CD14-positive monocyte (primary cell): Measurements from ENCODE around the gene TLNRD1. TPM values are rescaled to one million over a fixed set of nuclear protein-coding genes. Genes with fewer than 3 reads are reported as not detected.
"Not testable (repeated sequence)": the region's sequence is repeated elsewhere in the genome, so short reads cannot be mapped to it uniquely, and the experiment has no call there.

ENCODE experiments used
- DNase-seq, 3 donors: peaks; one replicate each; pipeline ENCODE4 v3.0.0-alpha.2; 2011 to 2022
- H2AFZ ChIP-seq: 2 replicates; pipeline ENCODE4 v1.6.0; 2012; ENCODE audit warnings: mild to moderate bottlenecking, low read depth, low read length, inconsistent platforms; ENCODE audit not compliant: insufficient read depth, poor library complexity, severe bottlenecking
- H3K27ac ChIP-seq, 2 donors: 1 replicate in 1 of 2; 2 replicates in 1 of 2; pipeline ENCODE4 v1.5.1; 2012 to 2013; ENCODE audit warnings: low read length in 2 of 2, control low read depth in 1 of 2, inconsistent platforms in 1 of 2, low read depth in 1 of 2, mild to moderate bottlenecking in 1 of 2
- H3K27me3 ChIP-seq, 2 donors: one replicate each; pipeline versions ENCODE4 v1.6.0 to v1.6.1; 2011 to 2013; ENCODE audit warnings: low read length in 2 of 2; ENCODE audit not compliant: control insufficient read depth in 2 of 2, insufficient read depth in 2 of 2
- H3K36me3 ChIP-seq, 2 donors: replicated peaks in 1 of 2; 1 replicate in 1 of 2; 2 replicates in 1 of 2; pipeline versions ENCODE4 v1.5.1 to v1.6.1; 2012 to 2013; ENCODE audit warnings: low read length in 2 of 2, control low read depth in 1 of 2, inconsistent platforms in 1 of 2, mild to moderate bottlenecking in 1 of 2; ENCODE audit not compliant: insufficient read depth in 2 of 2, control insufficient read depth in 1 of 2
- H3K4me1 ChIP-seq, 2 donors: 1 replicate in 1 of 2; 2 replicates in 1 of 2; pipeline versions ENCODE4 v1.5.1 to v1.6.1; 2012 to 2013; ENCODE audit warnings: low read length in 2 of 2, control low read depth in 1 of 2, inconsistent platforms in 1 of 2, mild to moderate bottlenecking in 1 of 2, moderate library complexity in 1 of 2; ENCODE audit not compliant: insufficient read depth in 2 of 2, control insufficient read depth in 1 of 2
- H3K4me2 ChIP-seq: replicated peaks from 2 replicates; pipeline ENCODE3; 2012; ENCODE audit warnings: low read length, moderate library complexity, mild to moderate bottlenecking; ENCODE audit not compliant: poor library complexity, severe bottlenecking; ENCODE audit errors: extremely low read depth
- H3K4me3 ChIP-seq, 3 experiments: fragments of 200-600 bp in 1 of 3; sonication (generic) in 1 of 3; replicated peaks in 1 of 3; 1 replicate in 2 of 3; 2 replicates in 1 of 3; pipeline ENCODE4 v1.5.1; 2011 to 2013; ENCODE audit warnings: low read length in 3 of 3, mild to moderate bottlenecking in 3 of 3, control low read depth in 2 of 3, low read depth in 2 of 3, inconsistent platforms in 1 of 3, moderate library complexity in 1 of 3
- H3K79me2 ChIP-seq: 2 replicates; pipeline ENCODE4 v1.6.0; 2012; ENCODE audit warnings: mild to moderate bottlenecking, control low read depth, inconsistent platforms, low read length, moderate library complexity; ENCODE audit not compliant: insufficient read depth
- H3K9ac ChIP-seq: 2 replicates; pipeline ENCODE4 v1.6.0; 2017; ENCODE audit warnings: low read length, mild to moderate bottlenecking; ENCODE audit not compliant: insufficient read depth, poor library complexity, severe bottlenecking
- H3K9me3 ChIP-seq, 2 donors: replicated peaks in 1 of 2; 1 replicate in 1 of 2; 2 replicates in 1 of 2; pipeline versions ENCODE4 v1.5.1 to v1.6.1; 2012 to 2013; ENCODE audit warnings: low read length in 2 of 2, control low read depth in 1 of 2; ENCODE audit not compliant: control insufficient read depth in 1 of 2, insufficient read depth in 1 of 2
- H4K20me1 ChIP-seq: 2 replicates; pipeline ENCODE4 v1.6.0; 2012; ENCODE audit warnings: mild to moderate bottlenecking, low read length, control low read depth, moderate library complexity; ENCODE audit not compliant: insufficient read depth
- H3K27ac Mint-ChIP-seq, 7 donors: one replicate each; pipeline ENCODE4 v1.8.0; 2020; ENCODE audit warnings: mild to moderate bottlenecking in 7 of 7, mixed read lengths in 7 of 7, moderate library complexity in 6 of 7, inconsistent platforms in 2 of 7
- H3K27me3 Mint-ChIP-seq, 3 donors: one replicate each; pipeline ENCODE4 v1.8.0; 2021 to 2022; ENCODE audit warnings: low read depth in 3 of 3, mild to moderate bottlenecking in 3 of 3, mixed read lengths in 3 of 3, moderate library complexity in 3 of 3, inconsistent platforms in 1 of 3
- H3K36me3 Mint-ChIP-seq, 2 donors: one replicate each; pipeline ENCODE4 v1.8.0; 2020; ENCODE audit warnings: mixed read lengths in 2 of 2, inconsistent platforms in 1 of 2, mild to moderate bottlenecking in 1 of 2
- H3K4me1 Mint-ChIP-seq: one replicate; pipeline ENCODE4 v1.8.0; 2020; ENCODE audit warnings: mild to moderate bottlenecking, mixed read lengths
- H3K4me3 Mint-ChIP-seq, 2 donors: one replicate each; pipeline ENCODE4 v1.8.0; 2020; ENCODE audit warnings: mild to moderate bottlenecking in 2 of 2, mixed read lengths in 2 of 2, moderate library complexity in 1 of 2
- H3K9me3 Mint-ChIP-seq, 7 donors: one replicate each; pipeline ENCODE4 v1.8.0; 2020 to 2022; ENCODE audit warnings: mixed read lengths in 7 of 7, mild to moderate bottlenecking in 6 of 7, moderate library complexity in 6 of 7, inconsistent platforms in 2 of 7
- WGBS: methylation state at CpG from one replicate; pipeline ENCODE4 v1.1.5; 2013; ENCODE audit warnings: missing lambda C conversion rate; ENCODE audit not compliant: insufficient coverage; 5-methylcytosine and 5-hydroxymethylcytosine counted together
- intact Hi-C, 2 donors: fragments of 100-400 bp; cut with micrococcal nuclease; formaldehyde crosslinking; loops; one replicate each; pipeline versions ENCODE4 v1.15.0 to v1.15.1; 2023
- polyA plus RNA-seq, 3 donors: library from polyadenylated mRNA; depleted of rRNA in 1 of 3; unstranded in 2 of 3; stranded (reverse) in 1 of 3; fragments of 300-500 nt in 2 of 3; fragments of >200 nt in 1 of 3; fragmentation: Illumina TruSeq in 2 of 3; gene quantifications; 1 replicate in 2 of 3; 2 replicates in 1 of 3; pipeline ENCODE4 v1.2.3, GENCODE V29; 2012 to 2021
- TF ChIP-seq, protein P1 (sequence below): fragments of 200-600 bp; IDR thresholded peaks from one replicate; pipeline ENCODE4 v1.8.0; 2022; ENCODE audit warnings: antibody characterized with exemption, mild to moderate bottlenecking

TLNRD1 gene
- polyA plus RNA-seq, 3 donors, result 2.6 to 12.6 (median 3.4) TPM

DNA sequence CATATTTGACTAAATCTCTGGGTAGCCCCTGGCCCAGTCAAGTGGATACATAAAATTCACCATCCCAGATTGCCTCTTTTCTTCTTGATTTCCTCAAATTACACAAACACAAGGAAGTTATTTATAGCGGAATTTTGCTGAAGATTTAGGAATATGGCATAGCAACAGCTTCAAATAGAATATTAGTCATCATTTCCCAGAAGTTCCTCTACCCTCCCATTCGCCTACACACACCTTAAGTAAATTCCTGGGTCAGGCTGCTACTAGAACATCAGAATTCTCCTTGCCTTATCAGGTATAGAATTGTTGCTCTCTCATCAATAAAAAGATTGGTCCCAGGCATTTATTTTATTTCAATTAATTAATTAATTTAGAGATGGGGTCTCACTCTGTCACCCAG is 42.7 kb upstream of the TLNRD1 start:
- H3K27ac ChIP-seq, result no peak overlapping the region
- no peak for DNase-seq
- no peak overlapping the region for H3K4me3 Mint-ChIP-seq
- no peak overlapping the region for H3K9ac ChIP-seq
- peaks cover 0 to 2% (median 0%) of the 10 kb centered on the region in 7 donors for H3K9me3 Mint-ChIP-seq
- H3K36me3 Mint-ChIP-seq, result peaks cover 37 to 48% of the 10 kb centered on the region in 2 donors
- TF ChIP-seq, protein P1, sequence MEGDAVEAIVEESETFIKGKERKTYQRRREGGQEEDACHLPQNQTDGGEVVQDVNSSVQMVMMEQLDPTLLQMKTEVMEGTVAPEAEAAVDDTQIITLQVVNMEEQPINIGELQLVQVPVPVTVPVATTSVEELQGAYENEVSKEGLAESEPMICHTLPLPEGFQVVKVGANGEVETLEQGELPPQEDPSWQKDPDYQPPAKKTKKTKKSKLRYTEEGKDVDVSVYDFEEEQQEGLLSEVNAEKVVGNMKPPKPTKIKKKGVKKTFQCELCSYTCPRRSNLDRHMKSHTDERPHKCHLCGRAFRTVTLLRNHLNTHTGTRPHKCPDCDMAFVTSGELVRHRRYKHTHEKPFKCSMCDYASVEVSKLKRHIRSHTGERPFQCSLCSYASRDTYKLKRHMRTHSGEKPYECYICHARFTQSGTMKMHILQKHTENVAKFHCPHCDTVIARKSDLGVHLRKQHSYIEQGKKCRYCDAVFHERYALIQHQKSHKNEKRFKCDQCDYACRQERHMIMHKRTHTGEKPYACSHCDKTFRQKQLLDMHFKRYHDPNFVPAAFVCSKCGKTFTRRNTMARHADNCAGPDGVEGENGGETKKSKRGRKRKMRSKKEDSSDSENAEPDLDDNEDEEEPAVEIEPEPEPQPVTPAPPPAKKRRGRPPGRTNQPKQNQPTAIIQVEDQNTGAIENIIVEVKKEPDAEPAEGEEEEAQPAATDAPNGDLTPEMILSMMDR, result no peak
- H3K4me2 ChIP-seq, result no peak overlapping the region
- intact Hi-C loops, result no loop called here
- peaks cover 1 to 4% (median 2%) of the 10 kb centered on the region in 3 donors for H3K27me3 Mint-ChIP-seq
- H3K4me1 Mint-ChIP-seq, result peaks cover 30% of the 10 kb centered on the region
- peaks cover 19 to 20% of the 10 kb centered on the region in 2 donors for H3K36me3 ChIP-seq
- no peaks in the 10 kb centered on the region for H4K20me1 ChIP-seq
- H3K4me3 ChIP-seq, result no peak overlapping the region
- H3K9me3 ChIP-seq, result no peaks in the 10 kb centered on the region
- no peak overlapping the region for H2AFZ ChIP-seq
- H3K79me2 ChIP-seq, result no peaks in the 10 kb centered on the region
- no CpG with 5 or more reads among the region's 2 CpGs for WGBS
- H3K27me3 ChIP-seq, result no peaks in the 10 kb centered on the region
- peaks cover 17% of the 10 kb centered on the region in 2 donors for H3K4me1 ChIP-seq
- no peak overlapping the region for H3K27ac Mint-ChIP-seq

DNA sequence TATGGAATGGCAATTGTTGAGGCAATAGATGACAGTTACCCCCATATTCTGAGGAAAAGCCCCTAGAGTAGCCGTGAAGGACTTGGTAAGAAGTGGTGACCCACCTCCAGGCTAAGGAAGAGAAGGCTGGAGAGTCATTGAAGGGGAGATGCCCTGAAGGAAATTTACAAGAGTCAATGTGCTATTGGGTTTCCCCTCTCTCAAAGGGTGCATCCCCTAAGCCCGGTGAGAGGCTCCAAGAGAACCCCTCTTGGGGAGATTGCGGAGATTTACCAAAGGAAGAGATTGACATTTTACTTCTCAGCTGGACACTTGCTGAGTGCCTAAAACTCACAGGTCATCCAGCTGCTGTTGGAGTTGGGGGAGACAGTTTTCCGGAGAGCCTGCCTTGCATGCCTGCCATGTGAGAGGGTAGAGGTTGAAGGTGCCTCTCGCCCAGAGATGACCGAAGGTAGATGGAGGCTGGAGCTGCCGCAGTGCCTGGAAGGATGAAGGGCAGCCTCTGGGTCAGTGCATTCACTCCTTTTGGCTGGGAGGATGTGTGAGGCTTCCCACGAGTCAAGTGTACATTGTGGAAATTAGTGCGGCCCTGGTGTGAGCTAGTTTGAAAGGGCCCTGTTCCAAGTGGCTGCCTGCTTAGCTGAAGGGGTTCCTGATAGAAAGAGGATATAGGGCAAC is 41.8 kb upstream of the TLNRD1 start:
- Histone ChIP-seq H3K4me3 (no peak overlapping the region), H2AFZ (no peak overlapping the region), H3K27me3 (no peaks in the 10 kb centered on the region), H3K9ac (no peak overlapping the region), H3K79me2 (no peaks in the 10 kb centered on the region), H3K36me3 (peaks cover 18 to 19% of the 10 kb centered on the region in 2 donors), H3K4me1 (peaks cover 17% of the 10 kb centered on the region in 2 donors), H3K4me2 (no peak overlapping the region), H3K9me3 (no peaks in the 10 kb centered on the region), H3K27ac (no peak overlapping the region), H4K20me1 (no peaks in the 10 kb centered on the region)
- intact Hi-C loops, result no loop called here
- DNase-seq, result no peak
- peaks cover 35 to 47% of the 10 kb centered on the region in 2 donors for H3K36me3 Mint-ChIP-seq
- no peak overlapping the region for H3K4me3 Mint-ChIP-seq
- peaks cover 32% of the 10 kb centered on the region for H3K4me1 Mint-ChIP-seq
- peak overlapping the region in 2 of 7 donors; percentile 13 to 75 for H3K27ac Mint-ChIP-seq
- WGBS, result 98% methylated on average over 8 of the region's 9 CpGs
- peaks cover 1 to 3% (median 2%) of the 10 kb centered on the region in 3 donors for H3K27me3 Mint-ChIP-seq
- H3K9me3 Mint-ChIP-seq, result peaks cover 0 to 2% (median 0%) of the 10 kb centered on the region in 7 donors
- TF ChIP-seq, protein P1, result no peak

DNA sequence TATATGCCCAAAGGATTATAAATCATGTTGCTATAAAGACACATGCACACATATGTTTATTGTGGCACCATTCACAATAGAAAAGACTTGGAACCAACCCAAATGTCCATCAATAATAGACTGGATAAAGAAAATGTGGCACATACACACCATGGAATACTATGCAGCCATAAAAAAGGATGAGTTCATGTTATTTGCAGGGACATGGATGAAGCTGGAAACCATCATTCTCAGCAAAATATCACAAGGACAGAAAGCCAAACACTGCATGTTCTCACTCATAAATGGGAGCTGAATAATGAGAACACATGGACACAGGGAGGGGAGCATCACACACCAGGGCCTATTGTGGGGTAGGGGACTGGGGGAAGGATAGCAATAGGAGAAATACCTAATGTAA is 35.3 kb upstream of the TLNRD1 start:
- H3K27me3 Mint-ChIP-seq, H3K9me3 ChIP-seq, H3K4me1 Mint-ChIP-seq, H3K27ac Mint-ChIP-seq, H3K4me2 ChIP-seq, H3K4me3 ChIP-seq, H2AFZ ChIP-seq, intact Hi-C loops, H3K4me3 Mint-ChIP-seq, H4K20me1 ChIP-seq, H3K27ac ChIP-seq, H3K27me3 ChIP-seq, H3K4me1 ChIP-seq, H3K79me2 ChIP-seq, H3K9ac ChIP-seq, DNase-seq: not testable (repeated sequence)
- H3K36me3 ChIP-seq, result peaks cover 13 to 28% of the 10 kb centered on the region in 2 donors
- Mint-ChIP-seq H3K9me3 (peaks cover 3 to 14% (median 6%) of the 10 kb centered on the region in 7 donors), H3K36me3 (peaks cover 58 to 62% of the 10 kb centered on the region in 2 donors)
